Natural killer cell (primary cell): ENCODE measurements around the gene C11orf58. TPM values are rescaled to one million over a fixed set of nuclear protein-coding genes. Genes with fewer than 3 reads are reported as not detected.

ENCODE experiments used
- ATAC-seq, 3 donors: fragments of 150-1000 bp in 2 of 3; fragments of 200-7000 bp in 1 of 3; cut with Tn5 transposase; 1 replicate in 1 of 3; 2 replicates in 2 of 3; pipeline ENCODE4 v1.10.0; 2021; ENCODE audit warnings: mild to moderate bottlenecking in 2 of 3, moderate library complexity in 2 of 3
- DNase-seq, 2 donors: peaks; one replicate each; pipeline versions ENCODE4 v3.0.0 to v3.0.0-alpha.2; 2013 to 2021; ENCODE audit warnings: mixed read lengths in 1 of 2
- H3K27ac ChIP-seq: one replicate; pipeline ENCODE4 v1.5.1; 2013; ENCODE audit warnings: mild to moderate bottlenecking, low read length
- H3K27me3 ChIP-seq: one replicate; pipeline ENCODE4 v1.6.1; 2013; ENCODE audit warnings: low read length; ENCODE audit not compliant: control insufficient read depth, insufficient read depth
- H3K36me3 ChIP-seq: one replicate; pipeline ENCODE4 v1.6.1; 2013; ENCODE audit warnings: low read length; ENCODE audit not compliant: control insufficient read depth, insufficient read depth
- H3K4me1 ChIP-seq: one replicate; pipeline ENCODE4 v1.6.1; 2013; ENCODE audit warnings: low read length; ENCODE audit not compliant: control insufficient read depth, insufficient read depth
- H3K4me3 ChIP-seq: one replicate; pipeline ENCODE4 v1.5.1; 2013; ENCODE audit warnings: low read length
- H3K9me3 ChIP-seq: one replicate; pipeline ENCODE4 v1.6.1; 2013; ENCODE audit warnings: low read length; ENCODE audit not compliant: control insufficient read depth, insufficient read depth
- H3K27ac Mint-ChIP-seq, 2 donors: one replicate each; pipeline ENCODE4 v1.8.0; 2022; ENCODE audit warnings: mild to moderate bottlenecking in 2 of 2, mixed read lengths in 2 of 2, moderate library complexity in 1 of 2
- H3K27me3 Mint-ChIP-seq, 2 donors: one replicate each; pipeline ENCODE4 v1.8.0; 2022; ENCODE audit warnings: low read depth in 2 of 2, mixed read lengths in 2 of 2
- H3K36me3 Mint-ChIP-seq: one replicate; pipeline ENCODE4 v1.8.0; 2022; ENCODE audit warnings: mixed read lengths
- H3K4me1 Mint-ChIP-seq, 2 donors: one replicate each; pipeline ENCODE4 v1.8.0; 2022; ENCODE audit warnings: mixed read lengths in 2 of 2
- H3K4me3 Mint-ChIP-seq: one replicate; pipeline ENCODE4 v1.8.0; 2022; ENCODE audit warnings: mild to moderate bottlenecking, moderate library complexity, mixed read lengths
- H3K9me3 Mint-ChIP-seq, 2 donors: one replicate each; pipeline ENCODE4 v1.8.0; 2022; ENCODE audit warnings: mixed read lengths in 2 of 2
- CTCF ChIP-seq: fragments of 200-600 bp; IDR thresholded peaks from one replicate; pipeline ENCODE4 v1.8.0; 2022; ENCODE audit warnings: antibody characterized with exemption
- WGBS: methylation state at CpG from one replicate; pipeline ENCODE4 v1.1.7; 2013; ENCODE audit warnings: missing lambda C conversion rate; ENCODE audit not compliant: insufficient coverage; 5-methylcytosine and 5-hydroxymethylcytosine counted together
- intact Hi-C: fragments of 100-400 bp; cut with micrococcal nuclease; formaldehyde crosslinking; loops from one replicate; pipeline ENCODE4 v1.14.2; 2022
- total RNA-seq, 4 donors: library from RNA; stranded (reverse); fragments of 120-200 nt in 1 of 4; gene quantifications; one replicate each; pipeline versions ENCODE4 v1.2.3 to v1.2.4, GENCODE V29; 2013 to 2022

The C11orf58 gene
- total RNA-seq, 3 donors from 2014 or later (not counting 1 experiment from before 2014, with no cell fraction given): 109 to 118 (median 115) TPM

GRCh38 chr11:16792426-16792825 is 54.0 kb downstream of the C11orf58 start:
- no peaks in the 10 kb centered on the region for H3K36me3 ChIP-seq
- no peaks in the 10 kb centered on the region for H3K9me3 Mint-ChIP-seq
- ATAC-seq: no peak
- peaks cover 0 to 3% of the 10 kb centered on the region in 2 donors for H3K27me3 Mint-ChIP-seq
- H3K4me3 ChIP-seq: no peak overlapping the region
- no peaks in the 10 kb centered on the region for H3K9me3 ChIP-seq
- no peaks in the 10 kb centered on the region for H3K4me1 Mint-ChIP-seq
- DNase-seq: no peak
- no peaks in the 10 kb centered on the region for H3K27me3 ChIP-seq
- H3K27ac Mint-ChIP-seq: no peak overlapping the region
- intact Hi-C loops: no loop called here
- no peaks in the 10 kb centered on the region for H3K36me3 Mint-ChIP-seq
- no peak for TF ChIP-seq CTCF
- H3K4me3 Mint-ChIP-seq: no peak overlapping the region
- no peak overlapping the region for H3K27ac ChIP-seq
- H3K4me1 ChIP-seq: peaks cover 4% of the 10 kb centered on the region

- Histone ChIP-seq H3K4me1 (peaks cover 4% of the 10 kb centered on the region), H3K27ac (no peak overlapping the region), H3K4me3 (no peak overlapping the region), H3K36me3 (no peaks in the 10 kb centered on the region), H3K27me3 (no peaks in the 10 kb centered on the region), H3K9me3 (no peaks in the 10 kb centered on the region)
- ATAC-seq (no peak), DNase-seq (no peak)
- 89% methylated on average over 3 of the region's 3 CpGs for WGBS
- H3K4me3 Mint-ChIP-seq: no peak overlapping the region
- H3K9me3 Mint-ChIP-seq: no peaks in the 10 kb centered on the region
- no peak overlapping the region for H3K27ac Mint-ChIP-seq
- intact Hi-C loops: no loop called here
- H3K4me1 Mint-ChIP-seq: no peaks in the 10 kb centered on the region
- H3K36me3 Mint-ChIP-seq: no peaks in the 10 kb centered on the region
- H3K27me3 Mint-ChIP-seq: peaks cover 0 to 3% of the 10 kb centered on the region in 2 donors
- no peak for TF ChIP-seq CTCF
These were observed 54.6 kb downstream of the C11orf58 start for GRCh38 chr11:16793009-16793408.

- intact Hi-C loops: no loop called here
- ATAC-seq: no peak
- H3K4me1 ChIP-seq: peaks cover 4% of the 10 kb centered on the region
These were observed 55.1 kb downstream of the C11orf58 start for GRCh38 chr11:16793511-16793910.

More at GRCh38 chr11:16793511-16793910, 55.1 kb downstream of the C11orf58 start:
- TF ChIP-seq CTCF: no peak
- 83% methylated on average over 3 of the region's 3 CpGs for WGBS
- no peak overlapping the region for H3K27ac ChIP-seq
- Mint-ChIP-seq H3K4me3 (no peak overlapping the region), H3K4me1 (no peaks in the 10 kb centered on the region), H3K27me3 (peaks cover 0 to 3% of the 10 kb centered on the region in 2 donors), H3K36me3 (no peaks in the 10 kb centered on the region), H3K9me3 (no peaks in the 10 kb centered on the region), H3K27ac (no peak overlapping the region)
- DNase-seq: no peak
- H3K36me3 ChIP-seq: no peaks in the 10 kb centered on the region
- no peaks in the 10 kb centered on the region for H3K27me3 ChIP-seq
- H3K9me3 ChIP-seq: no peaks in the 10 kb centered on the region
- no peak overlapping the region for H3K4me3 ChIP-seq
